Measurements from ENCODE around the gene BTBD8.

DNA sequence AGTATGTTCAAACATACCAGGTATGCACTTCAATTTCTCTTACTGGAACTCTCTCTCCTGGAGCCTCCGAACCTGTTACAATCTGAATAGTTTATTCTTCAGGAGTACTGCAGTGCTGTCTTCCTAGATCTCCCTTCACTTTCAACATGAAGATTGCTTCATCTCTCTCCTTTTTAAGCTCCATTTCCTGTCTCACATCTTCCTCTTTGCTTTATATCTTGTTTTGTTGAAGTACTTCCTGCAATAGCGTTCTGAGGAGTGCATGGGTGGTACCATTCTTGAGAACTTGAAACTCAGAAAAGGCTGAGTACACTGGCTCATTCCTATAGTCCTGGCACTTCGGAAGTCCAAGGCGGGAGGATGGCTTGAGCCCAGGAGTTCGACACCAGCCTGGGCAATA is 121.8 kb downstream of the BTBD8 start:
- TF ChIP-seq CTCF (IDR thresholded peaks at IDR 0.05): no peak
- TF ChIP-seq EP300 (IDR thresholded peaks at IDR 0.05): no peak
